Fibroblast of skin of left biceps (primary cell): ENCODE results near the gene IPO4.
"Not testable (repeated sequence)": the region's sequence is repeated elsewhere in the genome, so short reads cannot be mapped to it uniquely, and the experiment has no call there.

ENCODE experiments used
- DNase-seq, 2 experiments: peaks; one replicate each; pipeline ENCODE4 v3.0.0-alpha.2; 2013; ENCODE audit warnings: low read depth in 2 of 2

Gene IPO4, protein sequence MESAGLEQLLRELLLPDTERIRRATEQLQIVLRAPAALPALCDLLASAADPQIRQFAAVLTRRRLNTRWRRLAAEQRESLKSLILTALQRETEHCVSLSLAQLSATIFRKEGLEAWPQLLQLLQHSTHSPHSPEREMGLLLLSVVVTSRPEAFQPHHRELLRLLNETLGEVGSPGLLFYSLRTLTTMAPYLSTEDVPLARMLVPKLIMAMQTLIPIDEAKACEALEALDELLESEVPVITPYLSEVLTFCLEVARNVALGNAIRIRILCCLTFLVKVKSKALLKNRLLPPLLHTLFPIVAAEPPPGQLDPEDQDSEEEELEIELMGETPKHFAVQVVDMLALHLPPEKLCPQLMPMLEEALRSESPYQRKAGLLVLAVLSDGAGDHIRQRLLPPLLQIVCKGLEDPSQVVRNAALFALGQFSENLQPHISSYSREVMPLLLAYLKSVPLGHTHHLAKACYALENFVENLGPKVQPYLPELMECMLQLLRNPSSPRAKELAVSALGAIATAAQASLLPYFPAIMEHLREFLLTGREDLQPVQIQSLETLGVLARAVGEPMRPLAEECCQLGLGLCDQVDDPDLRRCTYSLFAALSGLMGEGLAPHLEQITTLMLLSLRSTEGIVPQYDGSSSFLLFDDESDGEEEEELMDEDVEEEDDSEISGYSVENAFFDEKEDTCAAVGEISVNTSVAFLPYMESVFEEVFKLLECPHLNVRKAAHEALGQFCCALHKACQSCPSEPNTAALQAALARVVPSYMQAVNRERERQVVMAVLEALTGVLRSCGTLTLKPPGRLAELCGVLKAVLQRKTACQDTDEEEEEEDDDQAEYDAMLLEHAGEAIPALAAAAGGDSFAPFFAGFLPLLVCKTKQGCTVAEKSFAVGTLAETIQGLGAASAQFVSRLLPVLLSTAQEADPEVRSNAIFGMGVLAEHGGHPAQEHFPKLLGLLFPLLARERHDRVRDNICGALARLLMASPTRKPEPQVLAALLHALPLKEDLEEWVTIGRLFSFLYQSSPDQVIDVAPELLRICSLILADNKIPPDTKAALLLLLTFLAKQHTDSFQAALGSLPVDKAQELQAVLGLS

DNA sequence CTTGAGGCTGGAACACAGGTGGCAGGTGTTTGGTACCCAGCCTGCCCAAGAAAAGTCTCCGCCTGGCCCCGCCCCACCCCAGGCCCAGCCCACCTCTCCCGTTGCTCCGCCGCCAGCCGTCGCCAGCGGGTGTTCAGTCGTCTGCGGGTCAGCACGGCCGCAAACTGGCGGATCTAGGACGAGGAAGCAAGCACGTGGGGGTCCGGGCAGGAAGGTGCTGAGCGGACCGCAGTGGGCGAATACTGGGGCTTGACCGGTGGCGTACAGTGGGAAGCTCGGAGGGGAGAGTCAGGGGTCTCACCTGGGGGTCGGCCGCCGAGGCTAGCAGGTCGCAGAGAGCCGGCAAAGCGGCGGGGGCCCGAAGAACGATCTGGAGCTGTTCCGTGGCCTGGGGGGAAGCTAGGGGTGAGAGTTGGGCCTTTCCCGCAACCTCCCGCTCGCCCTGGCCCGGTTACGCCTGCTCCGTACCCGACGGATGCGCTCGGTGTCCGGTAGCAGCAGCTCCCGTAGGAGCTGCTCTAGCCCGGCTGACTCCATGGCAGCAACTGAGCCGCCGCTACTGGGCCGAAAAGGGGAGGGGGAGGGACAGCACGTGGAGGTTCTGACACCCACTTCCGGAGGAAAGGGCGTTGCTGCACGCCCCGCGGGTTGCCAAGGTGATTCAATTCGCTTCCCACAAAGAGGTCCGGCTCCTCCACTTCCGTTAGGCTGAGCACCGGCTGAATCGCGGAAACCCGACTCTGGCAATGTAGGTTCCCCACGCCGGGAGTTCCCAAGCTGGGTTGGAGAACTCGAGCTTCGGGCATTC is at the start of gene IPO4:
TSS of gene IPO4 (minus strand) at position 566 of the 808 bp plus-strand sequence. CDS start at position 537, 29 bp downstream.
- peak; percentile 93 for DNase-seq

DNA sequence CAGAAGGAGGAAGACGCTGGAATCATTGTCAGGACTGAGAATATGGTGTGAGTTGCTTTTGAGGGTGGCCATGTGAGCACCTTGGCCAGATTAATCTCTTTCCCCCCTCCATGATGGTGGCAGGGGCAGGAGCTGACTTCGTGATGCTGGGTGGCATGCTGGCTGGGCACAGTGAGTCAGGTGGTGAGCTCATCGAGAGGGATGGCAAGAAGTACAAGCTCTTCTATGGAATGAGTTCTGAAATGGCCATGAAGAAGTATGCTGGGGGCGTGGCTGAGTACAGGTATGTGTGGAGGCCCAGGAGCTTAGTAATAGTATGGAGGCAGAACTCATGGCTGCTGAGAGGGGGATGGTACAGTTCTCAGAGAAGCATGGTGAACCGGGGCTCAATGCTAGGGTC is 49.5 kb upstream of the IPO4 start:
- DNase-seq = no peak

DNA sequence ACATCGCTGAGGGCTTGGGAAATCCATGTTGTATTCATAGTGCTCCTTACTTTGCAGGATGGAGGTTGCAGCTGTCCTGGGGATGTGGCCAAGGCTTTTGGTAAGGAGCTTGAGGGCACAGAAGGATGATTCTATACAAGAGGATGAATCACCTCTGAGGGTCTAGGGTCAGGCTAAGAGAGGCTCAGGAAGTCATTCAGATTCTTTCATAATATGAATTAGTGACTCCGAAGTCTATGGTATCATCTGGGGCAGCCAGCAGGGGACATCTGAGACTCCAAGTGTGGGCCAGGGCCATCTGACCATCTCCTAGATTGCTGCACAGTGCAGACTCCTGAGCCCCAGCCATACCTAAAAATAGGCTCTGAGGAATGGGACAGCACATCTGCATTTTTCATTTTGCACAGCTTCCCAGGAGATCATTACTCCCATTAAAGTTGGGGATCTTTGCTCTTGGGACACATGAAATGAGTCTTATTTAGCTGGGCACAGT is 48.9 kb upstream of the IPO4 start:
- DNase-seq = no peak

DNA sequence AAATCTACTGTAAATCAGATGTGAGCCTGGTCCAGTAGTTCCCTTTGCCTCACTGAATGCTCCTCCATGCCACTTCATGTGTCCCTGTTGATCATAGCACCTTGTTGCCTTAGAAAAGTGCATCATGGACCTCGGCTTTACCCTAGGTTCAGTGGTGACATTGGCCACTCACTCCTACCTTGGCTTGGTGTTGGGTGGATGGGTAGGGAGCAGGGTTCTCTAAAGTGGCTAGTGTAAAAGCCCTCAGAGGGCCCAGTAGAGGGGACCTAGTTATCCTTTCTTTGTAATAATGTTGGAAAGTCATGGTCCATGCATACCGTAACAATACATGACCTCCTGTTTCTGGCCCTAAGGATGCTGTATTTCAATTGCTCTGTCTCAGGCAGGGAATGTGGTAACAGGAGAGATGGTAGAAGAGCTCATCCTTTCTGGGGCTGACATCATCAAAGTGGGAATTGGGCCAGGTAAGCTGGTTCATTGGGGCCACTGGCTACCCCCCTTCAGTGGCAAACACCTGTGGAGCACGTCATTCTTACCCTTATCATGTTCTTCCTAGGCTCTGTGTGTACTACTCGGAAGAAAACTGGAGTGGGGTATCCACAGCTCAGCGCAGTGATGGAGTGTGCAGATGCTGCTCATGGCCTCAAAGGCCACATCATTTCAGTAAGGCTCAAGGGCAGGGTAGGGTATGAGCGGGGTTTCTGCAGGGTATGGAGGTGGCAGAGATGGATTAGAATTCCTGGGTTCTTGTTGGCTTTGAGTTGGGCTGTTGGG is 48.3 kb upstream of the IPO4 start:
- DNase-seq = no peak

DNA sequence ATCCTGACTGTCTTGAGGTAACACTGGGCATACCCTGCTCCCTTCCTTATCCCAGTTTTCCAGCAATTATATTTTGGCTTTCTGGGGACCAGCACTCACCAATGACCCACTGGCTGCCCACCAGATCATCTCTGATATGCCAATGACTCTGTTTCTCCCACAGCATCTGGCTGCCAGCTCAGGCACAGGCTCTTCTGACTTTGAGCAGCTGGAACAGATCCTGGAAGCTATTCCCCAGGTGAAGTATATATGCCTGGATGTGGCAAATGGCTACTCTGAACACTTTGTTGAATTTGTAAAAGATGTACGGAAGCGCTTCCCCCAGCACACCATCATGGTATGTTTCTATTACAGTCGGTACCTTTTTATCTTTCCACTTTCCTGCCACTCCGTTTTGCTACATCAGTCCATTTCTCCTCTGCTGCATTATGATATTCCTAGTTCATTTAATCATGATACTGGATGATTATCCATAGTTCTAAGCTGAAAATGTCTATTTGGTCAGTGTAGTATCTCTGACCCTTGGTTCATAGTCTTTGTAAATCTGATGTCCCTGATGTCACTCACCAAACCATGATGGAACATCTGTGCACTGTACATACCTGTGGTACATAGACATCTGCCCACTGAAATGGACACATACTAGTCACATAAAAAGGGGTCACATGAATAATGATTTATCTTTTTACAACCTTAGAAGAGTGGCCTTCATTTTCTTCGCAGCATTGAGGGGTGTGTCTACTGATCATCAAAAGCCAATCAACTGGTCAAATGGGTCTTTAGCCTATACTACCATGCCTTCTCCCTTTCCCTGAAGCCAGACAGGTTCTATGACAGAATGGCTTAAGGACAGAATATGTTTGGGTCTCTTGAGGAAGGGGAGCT is 47.4 kb upstream of the IPO4 start:
- no peak for DNase-seq

DNA sequence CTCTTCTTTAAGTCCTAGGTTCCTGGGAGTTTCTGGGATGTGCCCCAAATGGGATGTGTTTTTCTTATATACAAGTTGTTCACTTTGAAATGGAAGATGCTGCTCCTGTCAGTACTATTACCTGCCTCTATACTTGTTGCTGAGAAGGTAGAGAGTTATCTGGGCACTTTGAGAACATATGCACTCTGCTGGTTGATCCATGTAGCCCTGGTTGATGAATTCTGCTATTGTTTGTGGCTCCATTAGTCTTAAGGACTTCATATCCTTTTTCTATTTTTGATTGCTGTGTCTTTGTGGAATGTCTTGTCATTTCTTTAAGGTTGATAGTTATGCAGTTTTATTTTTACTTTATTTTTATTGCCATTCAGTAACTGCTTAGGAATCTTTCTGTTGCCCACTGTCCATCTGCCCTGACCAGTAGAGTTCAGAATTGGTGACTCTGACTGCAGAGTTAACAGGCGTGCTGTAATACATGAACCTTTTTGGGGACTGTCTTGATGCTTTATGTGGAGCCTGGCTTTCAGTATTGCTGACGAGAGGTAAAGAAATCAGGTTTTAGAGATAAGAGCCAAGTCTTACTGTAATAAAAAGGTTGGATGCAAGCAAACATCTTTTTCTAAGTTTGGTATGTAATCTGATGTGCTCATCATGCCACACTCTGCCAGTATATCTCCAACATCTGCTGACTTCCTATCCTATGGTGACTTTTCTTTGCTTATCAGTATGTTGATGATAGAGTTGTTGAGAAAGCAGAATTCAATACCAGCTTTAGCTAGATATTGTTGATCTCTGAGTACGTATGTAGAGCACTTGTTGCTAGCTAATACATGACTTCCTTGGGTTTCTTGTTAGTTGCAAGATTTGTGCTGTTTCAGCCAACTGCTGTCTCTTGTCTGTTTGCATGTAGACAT is 45.7 kb upstream of the IPO4 start:
- DNase-seq = no peak

DNA sequence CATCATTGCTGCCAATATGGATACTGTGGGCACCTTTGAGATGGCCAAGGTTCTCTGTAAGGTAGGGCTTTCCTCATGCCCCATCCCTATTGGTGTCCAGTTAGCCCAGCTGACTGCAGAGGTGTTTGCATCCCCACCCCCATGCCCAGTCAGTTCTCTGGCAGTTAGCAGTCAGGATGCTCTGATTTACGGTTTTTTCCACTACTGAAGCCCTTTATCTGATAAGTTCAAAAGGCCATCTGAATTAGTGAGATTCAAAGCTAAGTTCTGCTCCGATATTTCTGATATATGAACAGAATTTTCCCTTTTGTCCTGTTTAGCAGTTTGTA is 44.9 kb upstream of the IPO4 start:
- DNase-seq = no peak

DNA sequence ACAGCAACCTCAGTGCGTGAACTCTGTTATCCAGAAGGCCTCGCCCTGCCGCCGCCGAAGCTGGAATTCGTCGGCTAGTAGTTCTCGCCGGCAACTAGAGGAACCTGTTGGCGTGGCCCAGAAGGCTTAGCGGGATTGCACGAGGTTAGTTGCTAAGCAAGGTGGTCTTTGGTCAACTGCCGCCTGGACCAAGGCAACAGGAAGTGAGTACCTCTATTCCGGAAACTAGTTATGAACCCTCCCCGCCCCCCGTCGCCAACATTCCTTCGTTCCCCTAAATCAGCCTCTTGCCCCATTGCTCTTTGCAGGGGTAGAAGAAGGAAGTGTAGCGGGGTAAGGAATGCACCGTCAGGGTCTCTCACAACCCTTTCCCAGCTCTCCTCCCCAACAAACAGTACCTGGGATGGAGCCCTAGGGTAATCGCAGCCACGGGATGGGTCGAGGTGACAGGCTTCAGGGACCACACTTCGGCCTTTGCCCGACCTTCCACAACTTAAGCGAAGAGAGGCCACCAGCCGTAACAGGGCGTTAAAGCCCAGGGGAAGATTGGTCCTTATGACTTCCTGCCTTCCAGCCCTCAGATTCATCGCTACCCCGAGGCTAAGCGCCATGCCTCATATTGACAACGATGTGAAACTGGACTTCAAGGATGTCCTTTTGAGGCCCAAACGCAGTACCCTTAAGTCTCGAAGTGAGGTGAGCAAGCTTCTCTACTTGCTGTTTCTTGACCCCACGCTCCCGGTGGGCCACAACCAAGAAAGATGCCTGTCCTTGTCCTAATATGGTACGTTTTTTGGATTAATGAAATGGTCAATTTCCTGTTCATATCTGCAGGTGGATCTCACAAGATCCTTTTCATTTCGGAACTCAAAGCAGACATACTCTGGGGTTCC is 44.3 kb upstream of the IPO4 start, which contains the start of gene GMPR2:
TSS of gene GMPR2 (plus strand) at position 285 of the 893 bp plus-strand sequence. CDS start at position 610, 325 bp downstream.
- DNase-seq = no peak

DNA sequence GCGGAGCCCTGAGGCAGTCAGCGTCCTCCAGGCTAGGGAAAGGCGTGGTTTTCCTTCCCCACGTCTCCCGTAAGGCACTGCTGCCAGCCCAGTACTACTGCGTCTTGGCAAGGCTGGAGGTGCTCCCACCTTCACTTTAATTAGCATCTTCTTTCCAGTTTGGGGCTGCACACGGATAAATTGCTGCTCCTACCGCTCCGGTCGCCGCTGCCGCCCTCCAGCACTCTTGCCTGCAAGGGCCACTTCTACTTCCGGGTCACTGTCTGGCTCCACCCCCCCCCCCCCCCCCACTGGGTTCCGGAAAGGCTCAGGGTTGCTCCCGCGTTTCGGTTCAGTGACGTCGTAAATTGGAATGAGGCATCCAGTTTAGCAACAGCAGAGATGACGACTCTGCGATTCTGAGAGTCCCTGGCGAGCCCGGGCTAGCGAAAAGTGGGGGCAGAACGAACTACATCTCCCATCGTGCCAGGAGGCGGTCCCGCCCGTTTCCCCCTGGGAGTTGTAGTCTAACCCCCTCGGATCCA is 43.6 kb upstream of the IPO4 start, which contains the start of gene NEDD8:
TSS of gene NEDD8 (minus strand) at position 247 of the 524 bp plus-strand sequence. CDS start at position 147, 100 bp downstream.
- DNase-seq = peak; percentile 95 to 96

DNA sequence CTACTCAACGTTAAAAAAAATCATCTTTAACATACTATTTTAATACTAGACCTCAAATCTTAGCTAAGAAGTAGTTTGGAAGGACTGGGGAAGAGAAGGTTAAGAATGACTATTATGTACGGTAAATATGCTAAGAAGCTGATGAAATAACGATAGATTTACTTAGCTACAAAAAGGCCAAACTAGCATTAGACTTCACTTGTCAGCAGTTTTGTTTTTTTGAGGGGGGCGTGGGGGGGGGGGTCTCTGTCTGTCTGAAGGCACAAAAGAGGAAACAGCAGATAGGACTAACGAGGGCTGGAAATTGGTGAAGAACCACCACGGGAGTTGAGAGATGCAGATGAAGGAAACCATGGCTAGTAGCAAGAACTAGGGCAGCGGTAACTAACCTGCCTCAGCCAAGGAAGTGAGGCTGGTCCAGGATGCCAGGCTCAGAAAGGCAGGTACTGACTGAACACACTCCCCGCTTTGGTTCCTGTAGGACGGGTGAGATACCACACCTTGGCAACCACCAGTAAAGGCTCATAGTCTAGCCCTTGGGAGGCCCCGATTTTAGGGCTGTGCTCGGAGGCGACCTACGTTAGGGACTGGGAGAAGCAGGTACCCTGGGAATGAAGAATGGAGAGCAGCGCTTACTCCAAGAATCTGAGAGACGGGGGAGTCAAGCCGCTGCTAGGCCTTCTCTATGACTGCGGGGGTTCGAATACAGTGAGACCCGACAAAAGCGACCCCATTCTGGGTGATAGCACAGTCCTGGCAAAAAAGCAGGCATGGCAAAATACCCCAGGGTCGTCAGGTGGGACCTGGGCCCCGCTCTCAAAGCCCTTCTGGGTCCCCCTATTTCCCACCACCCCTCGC is 42.9 kb upstream of the IPO4 start:
- no peak for DNase-seq

DNA sequence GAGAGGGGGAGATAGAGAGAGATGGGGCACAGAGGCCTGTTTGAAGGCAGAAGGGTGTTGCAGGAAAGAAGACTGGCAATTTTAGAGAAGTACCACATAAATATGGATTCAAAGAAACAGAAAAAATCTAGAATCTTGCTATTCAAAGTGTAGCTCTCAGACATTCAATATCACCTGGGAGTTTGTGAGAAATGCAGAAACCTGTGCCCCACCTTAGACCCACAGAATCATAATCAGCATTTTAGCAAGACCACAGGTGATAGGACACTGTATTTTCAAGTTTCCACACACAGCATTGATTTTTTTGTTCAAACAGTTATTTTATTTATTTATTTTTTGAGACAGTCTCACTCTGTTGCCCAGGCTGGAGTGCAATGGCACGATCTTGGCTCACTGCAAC is 40.3 kb upstream of the IPO4 start:
- no peak for DNase-seq

DNA sequence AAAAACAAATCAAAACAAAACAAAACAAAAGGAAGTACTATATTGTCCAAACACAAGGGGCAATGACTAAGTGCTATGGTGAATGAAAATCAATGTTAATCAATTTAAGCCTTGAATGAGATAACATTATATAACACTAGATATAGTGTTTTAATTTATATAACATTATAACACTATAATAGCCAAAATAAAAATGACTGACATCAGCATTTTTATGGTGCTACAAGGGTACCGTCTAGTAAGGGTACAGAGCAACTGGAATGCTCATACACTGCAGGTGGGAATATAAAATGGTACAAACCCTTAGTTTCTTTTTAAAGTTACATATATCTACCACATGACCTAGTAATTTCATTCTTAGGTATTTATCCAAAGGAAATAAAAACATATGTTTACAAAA is 37.9 kb upstream of the IPO4 start:
- DNase-seq = no peak

DNA sequence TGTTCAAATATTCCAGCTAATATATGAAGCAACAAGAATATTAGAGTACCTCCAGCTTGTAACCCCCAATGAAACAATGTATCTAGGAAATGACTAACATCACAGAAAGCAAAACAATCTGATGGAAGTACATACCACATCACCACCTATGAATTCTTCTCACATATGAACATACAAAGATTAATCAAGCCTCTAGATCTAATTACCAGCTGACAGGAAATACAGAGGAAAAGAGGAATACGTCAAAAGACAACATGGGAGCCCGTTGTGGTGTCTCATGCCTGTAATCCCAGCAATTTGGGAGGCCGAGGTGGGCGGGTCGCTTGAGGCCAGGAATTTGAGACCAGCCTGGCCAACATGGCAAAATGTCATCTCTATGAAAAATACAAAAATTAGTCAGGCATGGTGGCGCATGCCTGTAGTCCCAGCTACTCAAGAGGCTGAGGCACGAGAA is 36.0 kb upstream of the IPO4 start:
- DNase-seq = peak; percentile 80 to 85

DNA sequence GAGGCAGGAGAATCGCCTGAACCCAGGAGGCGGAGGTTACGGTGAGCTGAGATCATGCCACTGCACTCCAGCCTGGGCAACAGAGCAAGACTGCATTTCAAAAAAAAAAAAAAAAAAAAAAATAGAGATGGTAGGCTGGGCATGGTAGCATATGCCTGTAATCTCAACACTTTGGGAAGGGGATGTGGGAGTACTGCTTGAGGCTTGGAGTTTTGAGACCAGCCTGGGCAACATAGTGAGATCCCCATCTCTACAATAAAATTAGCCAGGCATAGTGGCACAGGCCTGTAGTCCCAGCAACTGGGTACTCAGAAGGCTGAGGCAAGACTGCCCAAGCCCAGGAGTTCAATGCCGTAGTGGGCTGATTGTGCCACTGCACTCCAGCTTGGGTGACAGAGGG is 34.4 kb upstream of the IPO4 start:
- not testable (repeated sequence) for DNase-seq

DNA sequence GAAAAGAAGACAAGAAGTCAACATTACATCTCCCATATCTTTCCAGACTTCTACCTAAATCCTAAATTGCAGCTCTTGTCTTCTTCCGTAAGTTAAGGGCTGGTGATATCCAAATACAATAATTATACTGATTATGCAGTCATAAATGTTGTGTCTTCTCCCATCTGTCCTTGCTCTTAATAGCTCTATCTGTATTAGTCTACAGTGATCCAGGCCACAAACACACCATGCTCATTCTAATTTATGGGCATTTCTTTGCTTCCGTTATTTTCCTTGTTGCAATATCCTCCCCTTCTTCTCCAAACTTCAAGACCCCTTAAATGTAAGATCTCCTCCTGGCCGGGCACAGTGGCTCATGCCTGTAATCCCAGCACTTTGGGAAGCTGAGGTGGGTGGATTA is 30.9 kb upstream of the IPO4 start:
- DNase-seq = no peak

DNA sequence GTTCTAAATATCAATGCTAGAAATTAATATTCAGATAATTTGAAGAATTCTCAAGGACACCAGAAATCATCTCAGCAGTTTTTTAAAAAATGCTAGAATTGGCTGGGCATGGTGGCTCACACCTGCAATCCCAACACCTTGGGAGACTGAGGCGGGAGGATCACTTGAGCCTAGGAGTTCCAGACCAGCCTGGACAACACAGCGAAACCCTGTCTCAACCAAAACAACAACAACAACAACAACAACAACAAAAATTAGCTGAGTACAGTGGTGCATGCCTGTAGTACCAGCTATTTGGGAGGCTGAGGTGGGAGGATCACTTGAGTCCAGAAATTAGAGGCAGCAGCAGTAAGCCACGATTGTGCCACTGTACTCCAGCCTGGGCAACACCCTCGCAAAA is 30.5 kb upstream of the IPO4 start:
- DNase-seq = no peak
